HG03558 (cell line): ENCODE measurements around the gene DENND2A.
"Not testable (repeated sequence)": the region's sequence is repeated elsewhere in the genome, so short reads cannot be mapped to it uniquely, and the experiment has no call there.

Experiments
- ATAC-seq: cut with Tn5 transposase; IDR thresholded peaks from one replicate; pipeline ENCODE4 v1.9.1; 2021; ENCODE audit warnings: moderate number of reproducible peaks; ENCODE audit not compliant: unreplicated experiment; ENCODE audit errors: extremely low read depth

The DENND2A gene

GRCh38 chr7:140674899-140675701 is 34.5 kb upstream of the DENND2A start:
- ATAC-seq, result no peak

GRCh38 chr7:140674356-140674800 is 33.8 kb upstream of the DENND2A start:
- no peak for ATAC-seq

GRCh38 chr7:140673774-140674155 is 33.2 kb upstream of the DENND2A start:
- no peak for ATAC-seq

GRCh38 chr7:140673063-140673773 is 32.6 kb upstream of the DENND2A start:
- no peak for ATAC-seq

- ATAC-seq, result no peak
Measured at GRCh38 chr7:140672382-140673062, 31.9 kb upstream of the DENND2A start, which contains the start of gene ADCK2. ADCK2 (plus strand) TSS chr7:140672945; CDS start chr7:140673331, 386 bp downstream.

- no peak for ATAC-seq
Measured at GRCh38 chr7:140671966-140672365, 31.4 kb upstream of the DENND2A start.

- no peak for ATAC-seq
Measured at GRCh38 chr7:140670343-140670935, 29.8 kb upstream of the DENND2A start.

- ATAC-seq, result not testable (repeated sequence)
Measured at GRCh38 chr7:140669862-140670261, 29.2 kb upstream of the DENND2A start.

GRCh38 chr7:140669352-140669751 is 28.7 kb upstream of the DENND2A start:
- ATAC-seq, result no peak

- ATAC-seq, result no peak
Measured at GRCh38 chr7:140668641-140669040, 28.0 kb upstream of the DENND2A start.

GRCh38 chr7:140667476-140667875 is 26.9 kb upstream of the DENND2A start:
- no peak for ATAC-seq

- not testable (repeated sequence) for ATAC-seq
Measured at GRCh38 chr7:140662938-140663337, 22.3 kb upstream of the DENND2A start.

- ATAC-seq, result no peak
Measured at GRCh38 chr7:140661124-140661523, 20.5 kb upstream of the DENND2A start.

- ATAC-seq, result no peak
Measured at GRCh38 chr7:140659856-140660255, 19.2 kb upstream of the DENND2A start.

GRCh38 chr7:140657891-140658290 is 17.3 kb upstream of the DENND2A start:
- no peak for ATAC-seq

GRCh38 chr7:140656548-140657515 is 16.2 kb upstream of the DENND2A start:
- ATAC-seq, result peak; percentile 66

- no peak for ATAC-seq
Measured at GRCh38 chr7:140655511-140656408, 15.1 kb upstream of the DENND2A start.

- ATAC-seq, result no peak
Measured at GRCh38 chr7:140654661-140655060, 14.0 kb upstream of the DENND2A start.

- ATAC-seq, result no peak
Measured at GRCh38 chr7:140654109-140654387, 13.4 kb upstream of the DENND2A start.
